GM12878 (cell line): Measurements from ENCODE around the gene DNPEP. TPM values are rescaled to one million over a fixed set of nuclear protein-coding genes. Genes with fewer than 3 reads are reported as not detected.

Experiments
- ATAC-seq: fragments of 200-7000 bp; cut with Tn5 transposase; 3 replicates; pipeline ENCODE4 v1.9.1; 2020; ENCODE audit warnings: mild to moderate bottlenecking, moderate library complexity
- BruUV-seq: library from RNA; stranded (reverse); fragments of 400-500 nt; replicated peaks from 2 replicates; lab custom pipeline; 2021; lab: Mats Ljungman, UMichigan
- CTCF ChIA-PET: fragments of 300-600 bp; sonication (Branson Sonifier 250); formaldehyde crosslinking; extraction: SDS; loops from one replicate; lab custom pipeline; 2021; ENCODE audit warnings: inconsistent platforms; lab: Yijun Ruan, JAX
- POLR2A ChIA-PET: fragments of 350-600 bp; formaldehyde crosslinking; extraction: SDS; loops from one replicate; lab custom pipeline; 2021; ENCODE audit warnings: inconsistent platforms; lab: Charles Lee
- RAD21 ChIA-PET: fragments of 300-600 bp; sonication (Branson Sonifier 250); formaldehyde crosslinking; loops from one replicate; lab custom pipeline; 2023; ENCODE audit warnings: antibody characterized with exemption; ENCODE audit not compliant: unreplicated experiment; lab: Charles Lee
- SMC1A ChIA-PET: fragments of 300-600 bp; sonication (Branson Sonifier 250); formaldehyde crosslinking; loops from one replicate; lab custom pipeline; 2023; ENCODE audit not compliant: unreplicated experiment, uncharacterized antibody; lab: Charles Lee
- DNase-seq: peaks from one replicate; pipeline ENCODE4 v3.0.0-alpha.2; 2011; ENCODE audit warnings: low read depth, low spot score
- FAIRE-seq: peaks from 3 replicates; lab custom pipeline; 2011; peaks lifted over from hg19 to GRCh38; lab: Jason Lieb, UNC
- H2AFZ ChIP-seq: 2 replicates; pipeline ENCODE4 v1.6.0; 2011; ENCODE audit warnings: low read depth, low read length, control low read depth; ENCODE audit not compliant: control insufficient read depth
- H3K27ac ChIP-seq: 2 replicates; pipeline ENCODE4 v1.5.1; 2011; ENCODE audit warnings: control low read depth; ENCODE audit not compliant: control insufficient read depth, insufficient read depth
- H3K27me3 ChIP-seq, 2 experiments: replicated peaks in 1 of 2; 2 replicates each; pipeline versions ENCODE4 v1.6.0 to v1.6.1; 2011; ENCODE audit warnings: low read length in 1 of 2; ENCODE audit not compliant: control insufficient read depth in 2 of 2, insufficient read depth in 2 of 2
- H3K36me3 ChIP-seq, 2 experiments: 2 replicates each; pipeline ENCODE4 v1.5.1; 2011; ENCODE audit warnings: low read length in 1 of 2; ENCODE audit not compliant: control insufficient read depth in 2 of 2, insufficient read depth in 2 of 2
- H3K4me1 ChIP-seq: 2 replicates; pipeline ENCODE4 v1.6.1; 2011; ENCODE audit warnings: mild to moderate bottlenecking, low read length, moderate library complexity, mixed read lengths; ENCODE audit not compliant: control insufficient read depth, insufficient read depth
- H3K4me2 ChIP-seq: 2 replicates; pipeline ENCODE4 v1.6.0; 2011; ENCODE audit warnings: control low read depth; ENCODE audit not compliant: control insufficient read depth, insufficient read depth
- H3K4me3 ChIP-seq: fragments of 200-600 bp; sonication (generic); 2 replicates; pipeline ENCODE4 v1.5.1; 2016
- H3K79me2 ChIP-seq: 2 replicates; pipeline ENCODE4 v1.6.0; 2011; ENCODE audit warnings: low read length; ENCODE audit not compliant: control insufficient read depth, insufficient read depth
- H3K9ac ChIP-seq: 2 replicates; pipeline ENCODE4 v1.8.0; 2011; ENCODE audit warnings: low read length, control low read depth, mixed read lengths; ENCODE audit not compliant: control insufficient read depth, insufficient read depth
- H3K9me3 ChIP-seq: replicated peaks from 3 replicates; pipeline ENCODE4 v1.5.1; 2011; ENCODE audit warnings: mild to moderate bottlenecking, low read length; ENCODE audit not compliant: control insufficient read depth, insufficient read depth
- H4K20me1 ChIP-seq: 2 replicates; pipeline ENCODE4 v1.6.0; 2011; ENCODE audit not compliant: control insufficient read depth, insufficient read depth
- BACH1 ChIP-seq: fragments of 450-650 bp; IDR thresholded peaks from 2 replicates; pipeline ENCODE4 v1.6.1; 2017; ENCODE audit warnings: mild to moderate bottlenecking, borderline replicate concordance
- BCL11A ChIP-seq: IDR thresholded peaks from 2 replicates; pipeline ENCODE4 v1.6.1; 2011; ENCODE audit warnings: low read depth, low read length
- FOXM1 ChIP-seq: IDR thresholded peaks from 2 replicates; pipeline ENCODE4 v1.6.1; 2012; ENCODE audit warnings: low read depth, mild to moderate bottlenecking, inconsistent platforms, low read length, moderate library complexity
- HCFC1 ChIP-seq: fragments of 150-350 bp; IDR thresholded peaks from 2 replicates; pipeline ENCODE4 v1.6.1; 2014; ENCODE audit warnings: low read length
- KLF5 ChIP-seq: fragments of 450-650 bp; IDR thresholded peaks from 2 replicates; pipeline ENCODE4 v1.6.1; 2014; ENCODE audit warnings: mild to moderate bottlenecking; ENCODE audit not compliant: partially characterized antibody
- LARP7 ChIP-seq: fragments of 450-650 bp; IDR thresholded peaks from 2 replicates; pipeline ENCODE4 v1.6.1; 2017; ENCODE audit warnings: mild to moderate bottlenecking
- MEF2A ChIP-seq: IDR thresholded peaks from 2 replicates; pipeline ENCODE4 v1.6.1; 2011; ENCODE audit warnings: low read depth, mild to moderate bottlenecking, low read length, moderate library complexity; ENCODE audit not compliant: insufficient read depth
- MXI1 ChIP-seq: fragments of 150-350 bp; IDR thresholded peaks from 2 replicates; pipeline ENCODE4 v1.6.1; 2011; ENCODE audit warnings: low read depth, mild to moderate bottlenecking, inconsistent platforms, low read length, improper control_type of control experiment
- RAD51 ChIP-seq: fragments of 450-650 bp; IDR thresholded peaks from 2 replicates; pipeline ENCODE4 v1.6.1; 2016; ENCODE audit warnings: moderate library complexity, mild to moderate bottlenecking, inconsistent platforms
- SRF ChIP-seq, 2 experiments: IDR thresholded peaks; 2 replicates each; pipeline ENCODE4 v1.6.1; 2011; ENCODE audit warnings: low read depth in 2 of 2, low read length in 2 of 2, mild to moderate bottlenecking in 1 of 2, moderate library complexity in 1 of 2
- SUPT20H ChIP-seq: IDR thresholded peaks from 2 replicates; pipeline ENCODE4 v1.6.1; 2011; ENCODE audit warnings: low read depth, mild to moderate bottlenecking, low read length, moderate library complexity, borderline replicate concordance; ENCODE audit not compliant: control insufficient read depth
- WRNIP1 ChIP-seq: IDR thresholded peaks from 2 replicates; pipeline ENCODE4 v1.6.1; 2011; ENCODE audit warnings: low read depth, low read length, improper control_type of control experiment, borderline replicate concordance
- WGBS: methylation state at CpG from one replicate; pipeline ENCODE4 v1.1.6; 2016; ENCODE audit warnings: low lambda C conversion rate; ENCODE audit not compliant: insufficient replicate concordance, insufficient coverage; ENCODE audit errors: missing lambda C conversion rate; 5-methylcytosine and 5-hydroxymethylcytosine counted together
- in situ Hi-C: fragments of 300-500 bp; cut with MboI; formaldehyde crosslinking; loops from 9 replicates; pipeline ENCODE4 v1.14.3; 2018; ENCODE audit warnings: mixed read lengths
- intact Hi-C: fragments of 100-400 bp; cut with micrococcal nuclease; formaldehyde crosslinking; loops from one replicate; pipeline ENCODE4 v1.14.2; 2022; ENCODE audit not compliant: unreplicated experiment
- polyA plus RNA-seq, 11 experiments: library from polyadenylated mRNA; depleted of rRNA in 4 of 11; unstranded in 6 of 11; stranded (reverse) in 5 of 11; fragments of >200 nt; fragmentation: Nextera tagmentation in 4 of 11; fragmentation: Illumina TruSeq in 1 of 11; extraction: Ambion mirVana in 4 of 11; extraction: Trizol in 1 of 11; gene quantifications; 1 replicate in 1 of 11; 2 replicates in 10 of 11; pipeline versions ENCODE4 v1.2.1 to v1.2.3, GENCODE V29; 2011 to 2016; ENCODE audit warnings: inconsistent platforms in 2 of 11, missing spikeins in 2 of 11, low read depth in 1 of 11
- total RNA-seq, 4 experiments: library from RNA; depleted of rRNA in 3 of 4; stranded (reverse); fragments of >200 nt in 3 of 4; fragmentation: Illumina TruSeq in 1 of 4; extraction: Trizol in 1 of 4; gene quantifications; 2 replicates each; pipeline versions ENCODE4 v1.2.1 to v1.2.3, GENCODE V29; 2013 to 2021
- TF ChIP-seq, protein P1 (sequence below): fragments of 450-650 bp; formaldehyde crosslinking; IDR thresholded peaks from 2 replicates; pipeline ENCODE4 v1.5.0; 2022; ENCODE audit warnings: mild to moderate bottlenecking, missing genetic modification characterization
- TF ChIP-seq, protein P2 (sequence below): fragments of 450-650 bp; IDR thresholded peaks from 2 replicates; pipeline ENCODE4 v1.6.1; 2016; ENCODE audit warnings: mild to moderate bottlenecking

Gene DNPEP
- total and polyA plus RNA-seq, 10 of the 15 experiments (the other 5 are each of a cell fraction or from before 2014, with no cell fraction given) = 33.1 to 82.0 (median 64.1) TPM

DNA sequence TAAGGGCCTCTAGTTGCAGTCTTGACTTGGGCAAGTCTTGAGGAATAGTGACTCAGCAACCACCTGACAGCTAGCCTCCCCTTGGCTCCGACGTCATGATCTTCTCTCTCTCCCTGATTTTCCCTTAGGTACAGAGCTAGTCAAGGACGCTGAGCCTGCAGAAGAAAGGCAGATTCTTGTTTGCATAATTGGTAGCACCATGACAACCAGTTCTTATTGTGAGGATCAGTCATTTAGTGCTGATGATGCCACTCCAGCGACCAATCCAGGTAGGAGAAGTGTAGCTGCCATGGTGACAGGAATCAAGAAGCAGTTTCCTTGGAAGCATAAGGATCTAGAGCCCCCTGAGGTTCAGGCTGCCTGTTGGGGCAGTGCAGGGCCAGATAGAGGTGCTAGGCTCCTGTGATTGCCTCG lies 52.3 kb downstream of the DNPEP start:
- Histone ChIP-seq H3K27me3 (peaks cover 0 to 5% of the 10 kb centered on the region in 2 experiments; a peak in 2 of 4 replicates), H2AFZ (no peak overlapping the region), H3K36me3 (no peaks in the 10 kb centered on the region), H3K27ac (no peak overlapping the region), H3K9me3 (peaks cover 2% of the 10 kb centered on the region; the same call in 1 of the 3 replicates), H3K4me1 (no peaks in the 10 kb centered on the region)
- ChIA-PET CTCF (interaction anchor here (1.1 to 1.6 kb wide), 2 partner anchors 14 to 181 kb away, joined by 3 read pairs; no protein-coding TSS in a partner anchor), RAD21 (no interaction called here)
- 24% methylated on average over 5 of the region's 5 CpGs for WGBS
- intact Hi-C loops = no loop called here
- ATAC-seq = no peak
- TF ChIP-seq BCL11A = no peak
- TF ChIP-seq BACH1 = no peak
- TF ChIP-seq WRNIP1 = no peak
- TF ChIP-seq SRF (IDR thresholded peaks at IDR 0.05; ENCODE audit: low read depth in 2 of 2, low read length in 2 of 2) = no peak
- TF ChIP-seq, protein P1, sequence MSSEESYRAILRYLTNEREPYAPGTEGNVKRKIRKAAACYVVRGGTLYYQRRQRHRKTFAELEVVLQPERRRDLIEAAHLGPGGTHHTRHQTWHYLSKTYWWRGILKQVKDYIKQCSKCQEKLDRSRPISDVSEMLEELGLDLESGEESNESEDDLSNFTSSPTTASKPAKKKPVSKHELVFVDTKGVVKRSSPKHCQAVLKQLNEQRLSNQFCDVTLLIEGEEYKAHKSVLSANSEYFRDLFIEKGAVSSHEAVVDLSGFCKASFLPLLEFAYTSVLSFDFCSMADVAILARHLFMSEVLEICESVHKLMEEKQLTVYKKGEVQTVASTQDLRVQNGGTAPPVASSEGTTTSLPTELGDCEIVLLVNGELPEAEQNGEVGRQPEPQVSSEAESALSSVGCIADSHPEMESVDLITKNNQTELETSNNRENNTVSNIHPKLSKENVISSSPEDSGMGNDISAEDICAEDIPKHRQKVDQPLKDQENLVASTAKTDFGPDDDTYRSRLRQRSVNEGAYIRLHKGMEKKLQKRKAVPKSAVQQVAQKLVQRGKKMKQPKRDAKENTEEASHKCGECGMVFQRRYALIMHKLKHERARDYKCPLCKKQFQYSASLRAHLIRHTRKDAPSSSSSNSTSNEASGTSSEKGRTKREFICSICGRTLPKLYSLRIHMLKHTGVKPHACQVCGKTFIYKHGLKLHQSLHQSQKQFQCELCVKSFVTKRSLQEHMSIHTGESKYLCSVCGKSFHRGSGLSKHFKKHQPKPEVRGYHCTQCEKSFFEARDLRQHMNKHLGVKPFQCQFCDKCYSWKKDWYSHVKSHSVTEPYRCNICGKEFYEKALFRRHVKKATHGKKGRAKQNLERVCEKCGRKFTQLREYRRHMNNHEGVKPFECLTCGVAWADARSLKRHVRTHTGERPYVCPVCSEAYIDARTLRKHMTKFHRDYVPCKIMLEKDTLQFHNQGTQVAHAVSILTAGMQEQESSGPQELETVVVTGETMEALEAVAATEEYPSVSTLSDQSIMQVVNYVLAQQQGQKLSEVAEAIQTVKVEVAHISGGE = no peak
- TF ChIP-seq MEF2A = no peak
- TF ChIP-seq FOXM1 = no peak
- no peak for TF ChIP-seq HCFC1
- no peak for TF ChIP-seq KLF5
- TF ChIP-seq RAD51 = no peak
- TF ChIP-seq, protein P2, sequence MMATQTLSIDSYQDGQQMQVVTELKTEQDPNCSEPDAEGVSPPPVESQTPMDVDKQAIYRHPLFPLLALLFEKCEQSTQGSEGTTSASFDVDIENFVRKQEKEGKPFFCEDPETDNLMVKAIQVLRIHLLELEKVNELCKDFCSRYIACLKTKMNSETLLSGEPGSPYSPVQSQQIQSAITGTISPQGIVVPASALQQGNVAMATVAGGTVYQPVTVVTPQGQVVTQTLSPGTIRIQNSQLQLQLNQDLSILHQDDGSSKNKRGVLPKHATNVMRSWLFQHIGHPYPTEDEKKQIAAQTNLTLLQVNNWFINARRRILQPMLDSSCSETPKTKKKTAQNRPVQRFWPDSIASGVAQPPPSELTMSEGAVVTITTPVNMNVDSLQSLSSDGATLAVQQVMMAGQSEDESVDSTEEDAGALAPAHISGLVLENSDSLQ = no peak
- no peak for TF ChIP-seq SUPT20H
- no peak for TF ChIP-seq LARP7
- no peak for TF ChIP-seq MXI1
- TF ChIP-seq, all 136 proteins: peak for 0
- BruUV-seq = no TSS peak
- Histone ChIP-seq H4K20me1 (no peaks in the 10 kb centered on the region), H3K4me3 (no peak overlapping the region), H3K4me2 (no peak overlapping the region), H3K9ac (no peak overlapping the region), H3K79me2 (no peaks in the 10 kb centered on the region)
- ChIA-PET SMC1A (interaction anchor here (0.7 kb wide), 1 partner anchor 9 kb away, joined by 3 read pairs; no protein-coding TSS in a partner anchor), POLR2A (no interaction called here)
- DNase-seq (no peak), FAIRE-seq (no peak)
- in situ Hi-C loops = no loop called here
